Measurements from ENCODE around the gene IYD.

IYD gene

GRCh38 chr6:150368762-150369161 is at the start of gene IYD:
Gene IYD (plus strand): TSS chr6:150369012. CDS start chr6:150369032, 20 bp downstream.
- DNase-seq (ENCODE audit: low read depth) = no peak

GRCh38 chr6:150319924-150320323 is 48.9 kb upstream of the IYD start:
- no peak for DNase-seq (ENCODE audit: low read depth)

GRCh38 chr6:150320442-150320841 is 48.4 kb upstream of the IYD start:
- no peak for DNase-seq (ENCODE audit: low read depth)

GRCh38 chr6:150322466-150322871 is 46.3 kb upstream of the IYD start:
- DNase-seq (ENCODE audit: low read depth) = no peak

- DNase-seq (ENCODE audit: low read depth) = no peak
Measured at GRCh38 chr6:150323205-150323604, 45.6 kb upstream of the IYD start.

GRCh38 chr6:150324044-150324443 is 44.8 kb upstream of the IYD start:
- DNase-seq (ENCODE audit: low read depth) = no peak

- DNase-seq (ENCODE audit: low read depth) = no peak
Measured at GRCh38 chr6:150325066-150325772, 43.6 kb upstream of the IYD start.

- DNase-seq (ENCODE audit: low read depth) = no peak
Measured at GRCh38 chr6:150327117-150327774, 41.6 kb upstream of the IYD start.

GRCh38 chr6:150328744-150329405 is 39.9 kb upstream of the IYD start:
- DNase-seq (ENCODE audit: low read depth) = no peak

GRCh38 chr6:150331344-150331743 is 37.5 kb upstream of the IYD start:
- no peak for DNase-seq (ENCODE audit: low read depth)

- DNase-seq (ENCODE audit: low read depth) = no peak
Measured at GRCh38 chr6:150332939-150333584, 35.8 kb upstream of the IYD start.

- DNase-seq (ENCODE audit: low read depth) = no peak
Measured at GRCh38 chr6:150333585-150333941, 35.2 kb upstream of the IYD start.

GRCh38 chr6:150334790-150335783 is 33.7 kb upstream of the IYD start:
- no peak for DNase-seq (ENCODE audit: low read depth)

- DNase-seq (ENCODE audit: low read depth) = no peak
Measured at GRCh38 chr6:150336299-150336698, 32.5 kb upstream of the IYD start.

- no peak for DNase-seq (ENCODE audit: low read depth)
Measured at GRCh38 chr6:150336708-150337107, 32.1 kb upstream of the IYD start.

- DNase-seq (ENCODE audit: low read depth) = no peak
Measured at GRCh38 chr6:150342126-150342525, 26.7 kb upstream of the IYD start.

- DNase-seq (ENCODE audit: low read depth) = no peak
Measured at GRCh38 chr6:150343434-150343833, 25.4 kb upstream of the IYD start.

- DNase-seq (ENCODE audit: low read depth) = no peak
Measured at GRCh38 chr6:150345781-150346180, 23.0 kb upstream of the IYD start.

GRCh38 chr6:150346346-150346745 is 22.5 kb upstream of the IYD start:
- DNase-seq (ENCODE audit: low read depth) = no peak

GRCh38 chr6:150347845-150348244 is 21.0 kb upstream of the IYD start:
- DNase-seq (ENCODE audit: low read depth) = no peak

GRCh38 chr6:150349546-150349945 is 19.3 kb upstream of the IYD start:
- no peak for DNase-seq (ENCODE audit: low read depth)
